GM18867 (cell line): Measurements from ENCODE around the gene ITGA1.
"Not testable (repeated sequence)": the region's sequence is repeated elsewhere in the genome, so short reads cannot be mapped to it uniquely, and the experiment has no call there.

ENCODE experiments used
- ATAC-seq: cut with Tn5 transposase; IDR thresholded peaks from one replicate; pipeline ENCODE4 v1.9.1; 2021; ENCODE audit warnings: mild to moderate bottlenecking, moderate library complexity; ENCODE audit not compliant: unreplicated experiment

ITGA1 gene

DNA sequence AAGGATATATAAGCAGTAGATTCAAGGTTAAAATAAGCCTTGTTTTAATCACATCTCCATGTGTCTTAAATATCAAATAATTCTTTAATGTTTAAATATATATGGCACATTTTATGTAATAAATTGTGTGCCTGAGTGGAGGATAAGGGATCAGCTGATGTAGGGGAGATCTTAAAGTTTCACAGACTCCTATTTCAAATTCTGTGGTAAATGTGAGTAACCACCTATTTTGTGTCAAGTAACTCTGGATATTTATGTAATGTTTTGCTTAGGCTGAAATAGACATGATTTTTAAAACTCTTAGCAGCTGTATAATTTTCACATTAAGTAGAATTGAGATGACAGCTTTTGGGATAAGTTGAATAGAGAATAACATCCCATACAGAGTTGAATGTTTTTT, 160.1 kb downstream of the ITGA1 start:
- ATAC-seq = no peak

DNA sequence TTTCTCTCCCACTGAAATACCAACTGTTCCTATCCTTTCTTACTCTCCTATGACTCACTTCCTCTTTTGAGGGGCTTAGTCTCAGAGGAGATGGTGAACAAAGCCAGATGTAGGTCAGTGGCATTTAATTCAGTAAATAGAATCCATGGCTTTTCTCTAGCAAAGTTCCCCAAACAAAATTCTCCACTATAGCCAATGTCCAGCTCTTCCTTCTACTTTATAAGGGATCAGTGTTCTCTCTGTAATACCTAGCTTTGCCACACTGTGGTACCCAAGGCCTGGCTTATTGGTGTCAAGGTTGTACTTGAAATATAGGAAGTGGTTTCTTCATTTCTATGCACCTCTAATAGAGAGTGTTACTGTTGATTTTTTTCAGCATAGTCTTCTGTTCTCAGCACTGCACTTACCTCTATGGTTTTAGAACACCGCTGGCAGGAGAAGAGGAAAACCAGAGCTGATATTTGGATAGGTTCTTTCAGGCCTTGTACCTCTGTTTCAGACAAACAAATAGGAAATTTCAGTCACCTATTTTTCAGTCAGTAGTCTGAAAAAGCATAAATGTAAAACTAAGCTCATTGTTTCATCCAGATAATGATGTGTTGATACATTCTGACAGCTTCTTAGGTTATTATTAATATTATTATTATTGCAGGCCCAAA, 160.8 kb downstream of the ITGA1 start:
- peak; percentile 99 for ATAC-seq

DNA sequence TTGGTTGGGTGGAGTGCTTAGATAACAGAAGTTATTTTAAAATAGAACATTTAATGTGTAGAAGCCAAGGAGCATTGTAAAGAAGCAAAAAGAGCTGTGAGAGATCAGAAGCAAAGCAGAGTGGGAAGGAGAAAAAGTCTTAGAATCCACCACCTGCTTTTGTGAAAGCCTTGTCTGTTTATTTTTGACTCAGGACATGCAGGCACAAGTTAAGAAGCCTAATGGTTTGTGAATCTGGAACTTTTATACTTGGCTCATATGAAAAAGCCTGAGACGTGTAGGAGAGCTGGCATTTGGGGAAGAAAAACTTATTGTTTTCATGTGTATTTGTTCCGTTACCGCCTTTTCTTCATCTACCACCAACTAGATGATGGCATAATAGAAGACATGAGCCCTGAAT, 163.0 kb downstream of the ITGA1 start:
- no peak for ATAC-seq

DNA sequence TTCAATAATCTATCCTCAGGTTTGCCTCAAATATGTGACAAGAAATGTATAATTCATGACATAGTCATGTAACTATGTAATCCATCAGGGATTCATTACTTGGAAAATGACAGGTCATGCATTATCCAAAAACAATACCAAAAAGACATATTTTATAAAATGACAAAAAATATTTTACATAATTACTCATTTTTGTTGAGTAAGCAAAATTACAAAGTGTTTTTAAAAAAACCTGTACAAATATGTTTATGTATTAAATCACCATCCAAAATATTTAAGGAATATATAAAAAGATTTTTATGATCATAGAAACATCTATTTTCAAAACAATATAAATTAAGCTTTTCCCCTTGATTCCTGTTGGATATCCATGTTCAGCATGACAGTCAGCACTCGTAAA, 164.8 kb downstream of the ITGA1 start:
- no peak for ATAC-seq

DNA sequence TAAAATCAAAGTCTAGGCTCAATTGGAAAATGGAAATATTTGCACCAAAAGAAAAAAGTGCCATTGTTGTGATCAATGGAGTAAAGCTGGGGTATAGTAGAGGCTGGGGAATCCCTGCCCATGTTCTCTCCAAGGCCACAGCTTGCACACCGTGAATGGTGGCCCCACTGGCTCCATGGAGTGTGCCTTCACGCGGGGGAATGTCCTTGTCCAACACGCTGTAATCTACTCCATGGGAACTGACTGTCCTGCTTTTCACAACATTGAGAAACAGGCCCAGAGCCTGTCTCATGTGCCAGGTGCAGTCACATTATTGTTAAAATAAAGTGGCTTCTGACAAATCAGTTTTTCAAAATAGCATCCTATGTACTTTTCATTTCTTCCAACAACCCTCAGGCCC, 168.3 kb downstream of the ITGA1 start:
- no peak for ATAC-seq

DNA sequence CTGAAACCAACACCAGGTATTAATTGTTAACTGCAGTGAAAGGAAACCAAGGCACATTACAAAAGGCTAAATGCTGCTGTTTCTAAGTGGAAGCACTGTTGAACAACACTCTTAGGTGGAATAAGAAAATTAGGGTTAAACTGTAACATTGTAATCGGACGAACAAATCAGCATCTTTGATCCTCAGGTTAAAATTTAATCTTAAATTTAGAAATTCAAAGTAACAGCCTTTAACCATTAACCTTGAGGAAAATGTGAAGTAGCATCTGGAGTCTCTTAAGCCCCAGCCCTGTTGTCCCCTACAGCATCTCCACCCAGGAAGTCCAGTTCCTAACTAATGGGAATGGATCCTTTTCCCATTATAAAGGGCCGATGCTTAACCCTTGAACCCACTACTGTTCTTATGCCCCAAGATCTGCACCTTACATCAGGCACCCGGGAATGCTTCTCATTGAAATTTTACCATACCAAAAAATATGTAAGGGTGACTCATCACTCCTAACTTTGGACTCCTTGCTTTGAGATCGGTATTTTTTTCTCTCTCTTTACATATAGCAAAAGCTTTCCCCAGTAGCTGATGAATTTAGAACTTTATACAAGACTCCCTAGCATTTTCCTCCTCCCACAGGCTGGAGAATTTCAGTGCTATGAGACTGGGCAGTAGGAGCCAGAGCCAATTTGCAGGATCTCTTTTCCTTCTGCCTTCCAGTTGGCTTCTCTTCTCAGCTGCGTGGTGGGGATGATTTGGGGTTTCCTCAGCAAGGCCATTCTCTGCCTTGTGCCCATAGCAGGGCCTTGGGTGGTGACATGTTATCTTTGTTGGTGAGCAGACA, 169.4 kb downstream of the ITGA1 start:
- ATAC-seq = no peak

DNA sequence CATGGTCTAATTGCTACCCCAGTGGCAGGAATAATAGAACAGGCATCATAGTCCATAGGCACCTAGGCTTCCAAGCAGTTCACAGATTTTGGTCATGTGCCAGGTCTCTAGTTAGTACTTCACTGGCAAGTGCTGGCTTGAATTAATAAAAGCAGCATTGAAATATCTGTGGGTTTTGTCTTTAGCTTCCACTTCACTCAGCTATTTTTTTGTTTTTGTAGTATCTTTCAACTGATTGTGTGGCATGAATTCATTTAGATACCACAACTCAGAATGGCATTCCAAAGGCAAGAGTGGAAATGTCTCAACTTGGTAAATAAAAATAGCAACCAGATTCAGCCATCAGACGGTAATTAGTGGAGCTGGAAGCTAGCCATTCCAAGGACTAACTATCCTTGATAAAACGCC, 173.6 kb downstream of the ITGA1 start:
- no peak for ATAC-seq

DNA sequence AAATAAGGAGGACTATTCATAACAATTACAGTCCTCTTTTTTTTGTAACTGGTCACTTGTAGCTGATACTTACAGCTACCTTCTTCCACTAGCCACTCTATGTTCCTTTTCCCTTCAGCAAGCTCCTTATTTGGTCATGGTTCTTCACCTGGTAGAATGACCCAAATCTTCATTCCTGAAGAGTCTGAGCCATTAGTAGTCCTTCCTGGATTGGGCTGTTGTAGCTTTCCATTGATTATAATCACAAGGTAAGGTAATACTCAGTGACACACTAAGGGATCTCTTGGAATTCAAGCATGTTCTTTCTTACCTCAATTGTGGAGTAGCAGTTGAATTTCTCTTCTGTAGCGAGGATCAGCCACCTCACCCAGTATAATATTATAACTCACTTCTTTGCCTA, 175.9 kb downstream of the ITGA1 start:
- ATAC-seq = no peak

DNA sequence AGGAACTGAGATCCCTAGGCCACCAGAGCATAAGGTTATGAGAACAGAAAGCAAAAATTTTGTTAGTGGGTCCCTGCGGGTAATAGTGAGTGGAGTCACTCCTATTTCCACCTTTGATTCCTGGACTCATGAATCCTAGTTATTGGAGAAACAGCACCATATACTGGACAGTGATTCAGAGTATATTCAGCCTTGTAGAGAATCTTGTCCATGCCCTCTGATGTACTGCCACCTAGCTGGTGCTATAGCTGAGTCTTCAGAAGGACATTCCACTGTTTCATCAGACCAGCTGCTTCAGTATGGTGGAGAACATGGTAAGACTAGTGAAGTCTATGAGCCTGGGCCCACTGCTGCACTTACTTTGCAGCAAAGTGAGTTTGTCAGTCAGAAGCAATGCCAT, 176.4 kb downstream of the ITGA1 start:
- ATAC-seq = no peak

DNA sequence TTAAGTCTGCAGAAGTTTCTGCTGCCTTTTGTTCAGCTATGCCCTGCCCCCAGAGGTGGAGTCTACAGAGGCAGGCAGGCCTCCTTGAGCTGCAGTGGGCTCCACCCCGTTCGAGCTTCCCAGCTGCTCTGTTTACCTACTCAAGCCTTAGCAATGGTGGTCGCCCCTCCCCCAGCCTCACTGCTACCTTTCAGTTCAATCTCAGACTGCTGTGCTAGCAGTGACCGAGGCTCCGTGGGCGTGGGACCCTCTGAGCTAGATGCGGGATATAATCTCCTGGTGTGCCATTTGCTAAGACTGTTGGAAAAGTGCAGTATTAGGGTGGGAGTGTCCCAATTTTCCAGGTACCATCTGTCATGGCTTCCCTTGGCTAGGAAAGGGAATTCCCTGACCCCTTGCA, 188.4 kb downstream of the ITGA1 start:
- not testable (repeated sequence) for ATAC-seq

DNA sequence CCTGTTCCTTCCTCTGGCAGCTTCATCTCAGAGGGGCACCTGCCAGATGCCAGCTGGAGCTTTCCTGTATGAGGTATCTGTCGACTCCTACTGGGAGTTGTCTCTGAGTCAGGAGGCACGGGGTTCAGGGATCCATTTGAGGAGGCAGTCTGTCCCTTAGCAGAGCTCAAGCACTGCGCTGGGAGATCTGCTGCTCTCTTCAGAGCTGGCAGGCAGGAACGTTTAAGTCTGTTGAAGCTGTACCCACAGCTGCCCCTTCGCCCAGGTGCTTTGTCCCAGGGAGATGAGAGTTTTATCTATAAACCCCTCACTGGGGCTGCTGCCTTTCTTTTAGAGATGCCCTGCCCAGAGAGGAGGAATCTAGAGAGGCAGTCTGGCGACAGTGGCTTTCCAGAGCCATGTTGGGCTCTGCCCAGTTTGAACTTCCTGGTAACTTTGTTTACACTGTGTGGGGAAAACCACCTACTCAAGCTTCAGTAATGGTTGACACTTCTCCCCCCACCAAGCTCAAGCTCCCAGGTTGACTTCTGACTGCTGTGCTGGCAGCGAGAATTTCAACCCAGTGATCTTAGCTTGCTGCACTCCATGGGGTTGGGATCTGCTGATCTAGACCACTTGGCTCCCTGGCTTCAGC, 189.7 kb downstream of the ITGA1 start:
- ATAC-seq = no peak

DNA sequence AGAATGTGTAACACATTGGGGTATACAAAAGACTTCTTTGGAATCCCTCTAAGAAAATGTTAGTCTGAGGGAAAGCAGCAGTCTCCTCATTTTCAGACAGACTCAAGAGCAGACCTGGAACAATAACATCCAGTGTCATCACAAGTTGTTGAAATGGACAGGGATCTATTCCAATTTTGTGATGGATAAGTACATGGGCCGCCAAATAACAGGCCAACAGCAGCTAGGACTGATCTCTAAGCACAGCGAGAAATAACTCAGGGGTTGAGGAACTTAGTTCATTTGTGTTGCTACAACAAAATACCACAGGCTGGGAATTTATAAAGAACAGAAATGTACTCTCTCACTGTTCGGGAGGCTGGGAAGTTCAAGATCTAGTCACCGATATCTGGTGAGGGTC, 193.8 kb downstream of the ITGA1 start:
- ATAC-seq = no peak

DNA sequence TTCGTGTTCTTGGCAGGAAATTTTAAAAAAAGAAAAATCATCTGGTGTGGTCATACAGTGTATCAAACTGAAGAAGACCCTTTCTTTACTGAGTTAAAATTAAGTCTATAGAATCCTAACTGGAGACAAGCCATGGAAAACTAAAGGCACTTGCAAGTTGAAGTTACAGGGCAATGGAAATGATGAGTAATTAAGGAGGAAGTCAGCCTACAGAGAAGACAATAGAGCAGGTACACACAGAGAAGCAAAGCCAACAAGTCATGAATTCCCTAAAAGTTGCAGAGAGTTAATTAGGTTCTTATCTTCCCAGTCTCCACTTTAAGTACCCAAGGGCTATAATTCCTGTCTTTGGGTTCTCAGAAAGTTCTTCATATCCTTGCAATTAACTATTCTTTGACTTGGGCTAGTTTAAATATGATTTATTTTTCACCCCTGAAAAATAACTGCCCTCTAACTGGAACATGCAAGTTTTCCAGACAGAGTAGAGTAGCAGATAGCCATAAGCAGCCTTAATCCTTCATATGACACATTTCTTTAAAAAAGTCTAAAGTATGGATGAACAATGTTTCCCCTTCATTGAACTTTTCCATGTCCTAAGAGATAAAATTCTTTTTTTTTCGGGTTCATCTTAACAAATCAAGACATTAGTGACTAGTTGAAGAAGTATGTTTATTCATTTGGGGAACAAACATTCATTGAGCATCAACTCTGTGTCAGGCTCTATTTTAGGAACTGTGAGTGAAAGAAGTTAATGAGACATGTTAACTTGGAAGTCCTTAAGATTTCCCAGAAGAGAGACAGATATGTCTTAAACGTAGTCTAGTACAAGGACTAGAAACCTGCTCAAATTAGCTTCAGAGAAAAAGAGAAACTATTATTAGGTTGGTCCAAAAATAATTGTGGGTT, 196.3 kb downstream of the ITGA1 start:
- no peak for ATAC-seq

DNA sequence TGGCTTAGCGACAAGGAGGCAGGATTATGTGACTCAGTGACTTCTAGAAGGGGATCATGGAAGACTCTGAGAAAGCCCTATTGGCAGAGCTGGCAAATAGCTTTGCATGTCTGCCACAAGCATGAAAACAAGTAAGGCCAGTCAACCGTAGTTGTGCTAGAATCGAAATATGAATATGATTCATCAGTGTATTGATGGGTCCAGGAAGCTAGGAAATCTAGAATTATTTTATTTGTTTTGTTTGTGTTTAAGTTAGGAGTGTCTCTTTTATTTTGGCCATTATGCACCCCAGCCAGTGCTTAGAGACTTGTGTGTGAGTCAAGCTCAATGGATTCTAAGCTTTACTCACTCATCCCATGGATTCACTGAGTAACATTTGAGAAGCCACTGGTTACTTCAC, 197.6 kb downstream of the ITGA1 start:
- peak; percentile 69 for ATAC-seq

DNA sequence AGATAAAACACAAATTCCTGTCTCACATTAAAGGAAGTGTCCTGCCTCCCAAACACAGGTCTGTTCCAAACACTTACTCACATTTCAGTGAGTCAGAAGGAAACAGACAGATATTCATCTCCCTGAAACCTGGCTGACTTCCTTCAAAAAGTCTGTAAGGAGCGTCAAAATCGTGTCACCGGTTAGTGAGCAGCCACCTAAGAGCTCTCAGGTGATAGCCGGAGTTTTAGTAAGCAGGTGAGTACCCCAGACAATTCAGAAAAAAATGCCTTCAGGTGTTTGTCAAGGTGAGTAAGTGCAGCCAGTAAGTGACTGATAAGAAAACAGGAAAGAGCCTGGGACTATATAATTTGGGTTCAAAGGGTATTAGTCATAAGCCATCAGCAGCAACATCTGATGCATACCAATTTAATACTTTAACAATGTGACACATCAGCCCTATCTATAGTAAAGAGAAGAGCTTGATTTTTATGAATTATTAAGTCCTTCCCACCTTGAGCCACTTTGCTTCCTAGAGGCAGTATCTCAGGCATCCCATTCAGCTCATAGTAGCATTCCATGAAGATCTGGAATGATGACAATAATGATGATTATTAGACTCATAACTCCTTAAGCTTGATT, 200.1 kb downstream of the ITGA1 start:
- ATAC-seq = no peak

DNA sequence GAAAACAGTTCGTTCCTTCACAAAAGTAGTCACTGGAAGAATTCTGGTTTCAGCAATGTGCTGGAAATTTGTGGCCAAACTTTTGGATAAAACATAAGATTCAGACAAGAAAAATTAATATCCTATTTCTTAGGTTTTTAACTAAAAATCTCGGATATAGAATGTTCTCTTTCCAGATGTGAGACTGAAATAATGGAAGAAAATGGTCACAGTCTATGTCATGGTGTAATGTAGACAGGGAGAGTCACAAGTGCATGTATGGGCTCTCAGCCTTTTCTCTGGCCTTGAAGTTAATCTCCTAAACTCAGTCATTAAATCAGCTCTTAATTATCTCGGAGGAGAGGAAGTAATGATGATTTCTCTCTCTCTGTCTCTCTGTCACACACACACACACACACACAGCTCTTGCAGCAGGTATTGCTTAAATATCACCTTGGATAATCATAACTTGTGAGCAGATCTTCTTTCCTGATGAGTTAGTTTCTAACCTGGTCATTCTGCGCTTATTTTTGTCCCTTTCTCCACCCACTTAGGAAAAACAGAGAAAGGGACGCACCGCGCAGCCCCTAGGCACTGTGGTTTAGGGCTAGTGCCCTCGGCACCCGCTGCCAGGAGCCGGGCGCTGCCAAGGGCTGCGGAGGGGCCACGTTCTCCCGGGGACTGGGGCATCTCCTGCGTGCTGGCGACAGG, 200.8 kb downstream of the ITGA1 start:
- no peak for ATAC-seq

DNA sequence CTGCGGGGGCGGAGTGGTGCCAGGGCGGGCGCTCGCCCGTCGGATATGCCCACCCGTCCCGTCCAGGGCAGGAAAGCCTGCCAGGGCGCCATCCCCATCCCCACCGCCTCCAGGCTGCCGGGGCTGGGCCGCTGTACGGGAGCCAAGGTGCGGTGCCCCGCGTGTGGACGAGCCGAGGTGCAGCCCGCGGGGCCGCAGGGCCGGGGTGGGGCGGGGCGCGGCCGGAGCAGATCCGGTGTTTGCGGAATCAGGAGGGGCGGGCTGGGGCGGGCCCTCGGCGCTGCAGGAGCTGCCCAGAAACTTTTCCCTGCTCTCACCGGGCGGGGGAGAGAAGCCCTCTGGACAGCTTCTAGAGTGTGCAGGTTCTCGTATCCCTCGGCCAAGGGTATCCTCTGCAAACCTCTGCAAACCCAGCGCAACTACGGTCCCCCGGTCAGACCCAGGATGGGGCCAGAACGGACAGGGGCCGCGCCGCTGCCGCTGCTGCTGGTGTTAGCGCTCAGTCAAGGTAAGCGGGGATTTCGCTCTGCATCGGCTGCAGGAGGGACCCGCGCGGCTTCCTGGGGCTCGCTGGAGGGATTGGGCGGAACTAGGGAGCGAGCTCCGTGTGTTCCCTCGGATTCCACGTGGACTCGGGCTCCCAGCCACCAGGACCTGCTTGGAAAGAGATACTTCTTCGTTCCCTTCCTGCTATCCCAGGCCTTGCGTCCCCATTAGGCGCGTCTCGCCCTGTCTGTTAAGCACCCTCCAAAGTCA, 201.5 kb downstream of the ITGA1 start, which contains the start of gene ITGA2:
ITGA2 (plus strand) TSS at position 328 of the 756 bp plus-strand sequence; CDS start at position 445, 117 bp downstream.
- ATAC-seq = no peak

DNA sequence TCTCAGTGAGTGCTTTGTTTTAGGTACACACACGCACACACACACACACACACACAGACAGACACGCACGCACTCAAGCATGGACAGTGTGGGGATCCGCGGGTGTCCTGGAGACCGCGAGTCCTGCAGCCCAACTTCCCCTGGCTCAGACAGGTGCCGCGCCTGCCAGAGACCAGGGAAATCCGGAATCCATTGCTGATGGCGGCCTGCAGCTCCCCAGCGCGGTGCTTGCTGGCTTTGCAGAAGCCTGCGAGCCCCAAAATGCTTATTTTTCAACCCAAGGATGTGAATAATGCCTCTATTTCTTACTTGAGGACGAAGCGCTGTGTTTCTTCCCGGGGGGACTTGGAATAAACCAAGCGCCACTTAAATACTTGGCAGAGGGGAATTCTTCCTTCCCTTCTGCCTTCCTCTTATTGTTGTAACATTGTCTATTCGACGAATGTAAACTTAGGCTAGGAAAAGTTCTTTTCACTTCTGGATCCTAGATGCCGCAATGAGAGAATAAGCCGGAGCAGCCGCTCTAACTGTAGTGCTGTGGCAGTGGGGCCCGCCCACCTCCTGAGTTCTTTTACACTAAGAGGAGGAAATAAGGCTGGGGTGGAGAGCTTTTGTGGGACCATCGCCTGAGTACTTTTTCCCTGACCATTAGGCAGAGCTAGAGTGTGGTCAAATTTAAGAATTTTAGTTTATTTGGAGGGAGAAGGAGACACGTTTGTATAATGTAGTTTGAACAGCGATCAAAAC, 202.2 kb downstream of the ITGA1 start:
- no peak for ATAC-seq
